Cardiac fibroblast (primary cell): ENCODE results near the gene SLC35A5.
A peak's percentile ranks its signal among the peaks of the same experiment; 100 is the strongest.
"Not testable (repeated sequence)": the region's sequence is repeated elsewhere in the genome, so short reads cannot be mapped to it uniquely, and the experiment has no call there.

Experiments used
- DNase-seq, 2 donors: peaks; one replicate each; pipeline versions ENCODE4 v3.0.0 to v3.0.0-alpha.2; 2010; ENCODE audit warnings: low read depth in 2 of 2
- H3K4me3 ChIP-seq, 2 donors: replicated peaks in 1 of 2; 1 replicate in 1 of 2; 2 replicates in 1 of 2; pipeline ENCODE4 v1.5.1; 2011; ENCODE audit warnings: low read depth in 2 of 2, low read length in 2 of 2, mild to moderate bottlenecking in 2 of 2, moderate library complexity in 1 of 2
- CTCF ChIP-seq: IDR thresholded peaks from one replicate; pipeline ENCODE4 v1.5.1; 2011; ENCODE audit warnings: low read depth, mild to moderate bottlenecking, low read length, inconsistent platforms

The SLC35A5 gene

GRCh38 chr3:112561734-112562529 lies at the start of gene SLC35A5, which contains the start of gene ATG3:
SLC35A5 (plus strand) TSS chr3:112562045; CDS start chr3:112563404, 1,359 bp downstream.
ATG3 (minus strand) TSS chr3:112561962; CDS start chr3:112561528, 434 bp downstream.
- peak within 1 kb of the TSS; percentile 94 to 99 for H3K4me3 ChIP-seq
- TF ChIP-seq CTCF = no peak
- DNase-seq = peak; percentile 99

GRCh38 chr3:112512320-112512719 lies 49.5 kb upstream of the SLC35A5 start:
- DNase-seq = no peak
- no peak overlapping the region for H3K4me3 ChIP-seq
- TF ChIP-seq CTCF = no peak

- DNase-seq = peak in 1 of 2 donors; percentile 49
- no peak for TF ChIP-seq CTCF
- H3K4me3 ChIP-seq = no peak overlapping the region
These were observed 47.2 kb upstream of the SLC35A5 start for GRCh38 chr3:112514527-112515128.

GRCh38 chr3:112518970-112519369 lies 42.9 kb upstream of the SLC35A5 start:
- DNase-seq = peak; percentile 18 to 51

GRCh38 chr3:112519424-112520001 lies 42.3 kb upstream of the SLC35A5 start:
- H3K4me3 ChIP-seq = no peak overlapping the region
- peak; percentile 89 to 90 for DNase-seq
- TF ChIP-seq CTCF = peak; percentile 65

More at GRCh38 chr3:112518970-112519369, 42.9 kb upstream of the SLC35A5 start:
- not testable (repeated sequence) for H3K4me3 ChIP-seq

GRCh38 chr3:112524127-112524526 lies 37.7 kb upstream of the SLC35A5 start:
- not testable (repeated sequence) for H3K4me3 ChIP-seq, DNase-seq

GRCh38 chr3:112530573-112530972 lies 31.3 kb upstream of the SLC35A5 start:
- no peak for DNase-seq
- no peak overlapping the region for H3K4me3 ChIP-seq
- no peak for TF ChIP-seq CTCF
